GM18519 (cell line): ENCODE data around the gene TRPV6.

Source experiments
- ATAC-seq: cut with Tn5 transposase; IDR thresholded peaks from one replicate; pipeline ENCODE4 v1.9.1; 2021; ENCODE audit warnings: mild to moderate bottlenecking, moderate library complexity; ENCODE audit not compliant: unreplicated experiment, low FRiP score

Gene TRPV6

DNA sequence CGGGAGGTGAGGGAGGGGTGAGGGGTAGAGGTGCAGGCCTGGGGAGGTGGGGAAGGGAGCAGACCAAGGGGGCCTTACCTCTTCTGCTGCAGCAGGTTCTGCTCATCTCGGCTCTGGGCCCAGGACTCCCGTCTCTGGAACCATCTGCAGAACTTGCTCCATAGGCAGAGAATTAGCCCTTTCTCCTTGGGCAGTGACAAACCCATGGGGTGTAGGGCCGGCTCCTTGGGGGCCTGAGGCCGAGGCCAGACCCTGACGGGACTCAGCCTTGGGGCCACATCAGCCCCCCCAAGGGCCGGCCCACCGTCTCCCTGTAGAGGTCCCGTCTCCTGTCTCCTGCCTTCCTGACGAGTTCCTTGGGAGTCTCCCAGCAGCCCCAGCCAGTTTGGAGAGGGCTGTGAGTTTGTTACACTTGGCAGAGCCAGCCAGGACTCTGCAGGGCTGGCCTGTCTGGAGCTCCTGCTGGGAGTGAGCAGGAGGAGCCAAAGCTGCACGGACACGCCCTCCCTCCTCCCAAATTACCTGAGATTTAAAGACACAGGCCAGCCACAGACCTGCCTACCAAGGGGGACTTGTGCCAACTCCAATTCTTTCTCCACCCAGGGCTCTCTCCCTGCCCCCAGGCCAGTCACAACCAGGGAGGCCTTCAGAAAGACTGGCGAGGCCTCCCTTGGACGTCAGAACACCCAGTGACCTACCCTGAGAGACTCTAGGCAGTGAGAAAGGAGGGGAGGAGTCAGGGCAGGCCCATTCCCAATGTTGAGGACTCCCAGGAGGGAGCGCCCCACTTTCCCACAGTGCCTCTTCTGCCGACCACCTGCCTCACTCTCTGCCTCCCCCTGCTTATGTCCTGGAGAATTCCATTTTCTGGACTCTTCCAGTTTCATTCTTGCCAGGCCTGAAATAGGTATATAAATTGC, at the start of gene TRPV6:
Gene TRPV6 (minus strand): TSS at position 435 of the 920 bp plus-strand sequence.
- ATAC-seq: no peak

DNA sequence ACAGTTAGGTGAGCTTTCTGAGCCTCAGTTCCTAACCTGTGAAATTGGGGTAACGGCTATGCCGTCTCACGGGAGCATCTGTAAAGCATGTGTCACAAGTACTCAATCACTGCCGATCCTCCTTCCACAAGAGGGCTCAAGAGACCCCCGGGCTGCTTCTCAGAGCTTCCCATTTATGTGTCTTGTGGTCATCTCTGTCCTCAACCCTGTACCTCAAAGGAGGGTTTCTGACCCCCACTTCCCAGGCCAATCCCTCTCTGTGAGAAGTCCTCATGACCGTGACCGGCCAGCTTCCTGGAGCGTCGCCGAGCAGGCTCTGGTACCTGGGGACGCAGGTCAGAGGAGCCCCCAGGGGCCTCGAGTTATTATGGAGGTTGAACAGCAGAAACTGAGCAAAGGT, 48.5 kb upstream of the TRPV6 start:
- no peak for ATAC-seq

DNA sequence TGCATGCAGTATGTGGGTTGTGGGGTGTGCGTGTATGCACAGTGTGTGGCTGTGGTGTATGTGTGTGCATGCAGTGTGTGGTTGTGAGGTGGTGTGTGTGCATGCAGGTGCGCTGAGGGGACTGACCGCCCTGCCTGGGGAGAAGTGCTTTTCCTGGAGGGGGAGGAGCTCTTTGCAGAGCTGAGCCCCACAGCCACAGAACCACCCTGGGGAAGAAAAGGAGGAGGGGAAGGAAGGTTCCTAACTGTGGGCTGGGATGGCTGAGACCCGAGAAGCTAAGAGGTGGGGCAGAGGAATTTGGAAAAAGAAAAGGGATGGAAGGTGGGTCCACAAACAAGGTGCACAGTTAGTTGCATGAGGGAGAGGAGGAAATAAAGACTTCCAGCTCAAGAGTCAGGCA, 48.1 kb upstream of the TRPV6 start, which contains the start of gene TRPV5:
Gene TRPV5 (minus strand): TSS at position 123 of the 400 bp plus-strand sequence. CDS start 287 bp downstream, outside the sequence.
- no peak for ATAC-seq

DNA sequence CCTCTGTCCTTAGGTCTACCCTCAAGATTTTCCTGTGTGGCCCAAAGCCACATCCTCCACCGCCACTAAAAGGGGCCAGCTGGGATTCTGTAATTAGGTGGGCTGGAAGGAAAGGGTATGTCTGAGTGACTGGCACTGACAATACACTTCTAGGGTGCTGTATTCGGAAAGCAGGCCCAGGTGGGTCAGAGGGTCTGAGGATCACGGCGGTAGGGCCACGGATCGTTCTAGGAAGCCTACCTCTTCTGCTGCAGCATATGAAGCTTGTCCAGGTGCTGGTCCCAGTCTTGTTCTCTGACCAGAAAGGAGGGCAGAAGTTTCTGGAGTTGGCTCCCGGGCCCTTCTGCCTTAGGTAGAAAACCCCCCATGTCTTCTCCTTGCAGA, 47.5 kb upstream of the TRPV6 start:
- no peak for ATAC-seq

DNA sequence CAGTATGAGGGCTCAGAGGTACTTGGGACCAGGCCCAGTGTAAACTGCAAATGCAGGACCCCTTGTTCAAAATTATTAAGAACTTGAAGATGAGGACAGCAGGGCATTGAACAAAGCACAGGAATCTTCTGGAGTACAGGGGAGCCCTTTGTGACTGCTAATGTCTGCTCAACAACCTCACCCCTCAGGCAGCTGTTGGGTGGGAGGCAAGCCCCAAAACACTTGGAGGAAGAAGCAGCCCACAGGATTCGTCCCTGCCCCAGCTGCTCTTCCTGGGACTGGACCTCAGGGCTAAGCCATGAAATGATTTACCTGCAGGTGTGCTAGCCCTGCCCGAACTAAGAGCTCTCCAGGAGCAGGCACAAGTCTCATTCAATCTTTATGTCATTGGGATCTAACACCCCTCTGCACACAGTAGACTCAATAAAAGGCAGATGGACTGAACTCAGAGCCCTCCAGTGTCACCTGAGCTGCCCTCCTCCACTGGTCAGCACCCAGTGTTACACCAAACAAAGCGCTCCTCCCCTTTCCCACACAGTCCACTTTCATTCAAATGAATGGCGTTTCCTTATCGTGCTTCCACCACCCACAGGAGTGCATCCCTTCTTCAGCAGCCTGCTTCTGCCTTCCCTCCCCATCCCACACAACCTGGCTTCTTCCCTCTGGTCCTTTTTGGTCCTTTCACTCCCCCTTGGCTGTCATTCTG, 47.0 kb upstream of the TRPV6 start:
- no peak for ATAC-seq

DNA sequence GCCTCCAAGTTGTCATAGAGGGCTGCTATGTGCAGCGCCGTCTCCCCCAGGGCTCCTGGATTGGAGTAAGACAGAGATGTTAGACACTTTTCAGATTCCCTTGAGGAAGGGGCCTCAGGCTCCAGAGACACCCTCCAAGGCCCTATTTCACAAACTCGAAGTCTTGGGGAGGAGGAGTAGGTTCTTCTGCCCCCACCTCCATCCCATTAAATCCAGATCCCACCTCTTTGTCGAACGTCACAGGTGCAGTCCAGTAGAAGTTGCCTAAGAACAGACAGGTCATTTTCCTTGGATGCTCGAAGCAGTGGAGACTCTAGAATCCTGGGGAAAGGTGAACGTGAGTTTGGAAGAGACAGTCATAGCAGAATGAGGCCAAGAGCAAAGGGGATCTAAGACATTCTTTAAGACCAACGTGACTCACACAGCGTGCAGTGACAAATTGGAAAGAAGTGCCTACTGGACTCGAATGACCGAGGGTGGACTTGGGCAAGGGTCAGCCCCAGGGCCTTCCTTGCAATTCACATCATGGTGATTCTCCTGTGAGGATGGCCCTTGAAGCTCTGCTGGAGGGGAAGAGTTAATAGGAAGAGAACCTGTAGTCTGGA, 44.7 kb upstream of the TRPV6 start:
- no peak for ATAC-seq

DNA sequence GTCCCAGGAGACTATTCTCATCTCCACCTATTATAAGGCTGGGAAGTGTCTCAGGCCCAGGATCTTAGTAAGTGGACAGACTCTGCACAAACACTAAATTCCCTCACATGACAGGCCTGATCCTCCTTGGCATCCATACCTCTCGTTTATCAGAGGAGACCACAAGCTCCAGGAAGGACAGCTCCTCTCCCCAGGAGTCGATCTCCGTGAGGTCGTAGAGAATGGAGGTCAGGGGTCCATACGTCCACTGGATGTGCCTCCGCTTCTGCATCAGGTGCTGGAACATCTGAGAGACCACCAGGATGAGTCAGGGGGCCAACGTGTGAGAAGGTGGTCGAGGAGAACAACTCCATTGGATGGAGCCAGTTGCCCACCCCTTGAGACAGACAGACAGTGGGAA, 42.4 kb upstream of the TRPV6 start:
- no peak for ATAC-seq

DNA sequence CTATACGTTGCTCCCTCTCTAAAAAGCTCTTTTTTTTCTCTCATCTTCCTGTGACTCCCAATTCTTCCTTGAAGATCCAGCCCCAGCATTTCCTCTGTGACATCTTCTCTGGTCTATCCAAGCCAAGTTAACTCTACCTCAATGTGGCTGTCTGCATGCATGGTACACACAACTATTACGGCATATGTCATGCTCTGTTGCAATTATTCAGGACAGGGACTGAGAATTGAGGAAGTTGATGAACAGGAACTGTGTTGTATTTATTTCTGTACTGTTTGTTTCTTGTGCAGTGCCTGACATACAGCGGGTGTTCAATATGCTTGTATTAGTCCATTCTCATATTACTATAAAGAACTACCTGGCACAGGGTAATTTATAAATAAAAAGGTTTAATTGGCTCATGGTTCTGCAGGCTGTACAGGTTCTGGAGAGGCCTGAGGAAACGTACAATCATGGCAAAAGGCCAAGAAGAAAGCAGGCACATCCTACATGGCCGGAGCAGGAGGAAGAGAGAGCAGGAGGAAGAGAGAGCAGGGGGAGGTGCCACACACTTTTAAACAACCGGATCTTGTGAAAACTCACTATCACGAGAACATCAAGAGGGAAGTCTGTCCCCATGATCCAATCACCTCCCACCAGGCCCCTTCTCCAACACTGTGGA, 41.7 kb upstream of the TRPV6 start:
- ATAC-seq: no peak

DNA sequence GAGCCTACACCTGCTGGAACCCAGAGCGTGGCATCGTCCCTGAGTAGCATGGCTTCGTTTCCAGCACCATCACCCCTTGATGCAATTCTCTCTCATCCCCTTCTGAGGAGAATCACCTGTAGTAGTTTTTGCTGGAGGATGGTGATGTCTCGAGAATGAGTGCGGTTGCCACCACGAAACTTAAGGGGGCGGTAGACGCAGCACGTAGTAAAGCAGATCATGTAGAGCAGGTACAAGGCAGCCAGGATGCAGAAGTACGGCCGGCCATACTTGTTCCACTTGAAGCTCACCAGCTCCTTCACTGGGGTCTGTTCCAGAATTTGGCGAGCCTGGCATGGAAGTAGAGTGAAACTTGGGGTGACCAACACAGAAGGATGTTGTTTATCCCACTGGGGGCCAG, 39.9 kb upstream of the TRPV6 start:
- no peak for ATAC-seq

DNA sequence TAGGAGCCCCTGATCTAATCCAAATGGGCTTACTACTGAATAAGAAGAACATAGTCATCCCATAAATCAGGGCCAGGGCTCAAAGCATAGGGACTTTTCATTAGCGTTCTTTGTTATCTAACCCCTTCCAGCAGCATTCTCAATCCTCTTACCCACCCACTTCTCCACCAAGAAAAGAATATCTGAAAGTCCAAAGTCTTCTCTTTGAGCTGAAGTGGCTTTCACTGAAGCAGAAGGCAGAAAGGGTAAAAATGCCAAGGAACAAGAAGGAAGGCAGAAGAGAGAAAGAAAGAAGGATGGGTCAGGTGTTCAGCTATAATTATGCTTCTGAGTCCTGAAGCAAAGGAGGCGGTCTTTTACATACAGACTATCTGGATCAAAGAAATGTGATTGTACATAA, 37.8 kb upstream of the TRPV6 start:
- no peak for ATAC-seq

DNA sequence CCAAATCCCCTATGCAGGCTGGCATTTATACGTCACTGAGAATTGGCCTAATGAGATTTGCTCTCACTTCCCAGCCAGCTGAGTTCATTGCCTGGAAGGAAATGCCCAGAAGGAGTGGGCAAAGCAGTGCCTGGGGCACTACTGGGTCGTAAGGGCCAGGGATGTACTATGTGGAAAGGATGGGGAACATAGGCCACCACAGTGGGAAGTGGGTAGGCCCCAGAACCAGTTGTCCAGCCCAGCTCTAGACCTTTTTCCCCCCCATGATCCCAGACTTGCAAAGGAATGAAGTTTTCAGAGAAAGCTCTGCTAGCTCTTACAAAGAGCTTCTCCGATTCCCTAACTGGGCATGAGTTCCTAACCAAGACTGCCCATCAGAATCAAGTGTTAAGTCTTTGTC, 34.1 kb upstream of the TRPV6 start:
- ATAC-seq: no peak

DNA sequence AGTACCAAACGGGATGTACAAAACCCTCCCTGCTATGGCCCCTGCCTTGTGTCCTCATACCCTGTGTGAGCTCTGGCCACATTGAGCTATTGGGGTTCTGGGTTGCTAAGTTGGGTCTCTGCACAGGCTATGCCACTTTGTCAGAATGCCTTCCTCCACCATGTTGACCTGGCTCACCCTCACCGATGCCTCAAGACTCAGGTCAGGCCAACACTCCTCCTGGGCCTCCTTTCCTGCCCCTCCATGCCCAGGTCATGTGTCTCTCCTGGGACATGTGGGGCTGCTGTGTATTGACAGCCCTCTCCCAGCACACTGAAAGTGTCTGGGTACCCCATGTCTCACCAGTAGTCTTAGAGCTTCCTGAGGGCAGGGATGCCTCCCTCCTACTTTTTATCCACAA, 33.4 kb upstream of the TRPV6 start:
- no peak for ATAC-seq

DNA sequence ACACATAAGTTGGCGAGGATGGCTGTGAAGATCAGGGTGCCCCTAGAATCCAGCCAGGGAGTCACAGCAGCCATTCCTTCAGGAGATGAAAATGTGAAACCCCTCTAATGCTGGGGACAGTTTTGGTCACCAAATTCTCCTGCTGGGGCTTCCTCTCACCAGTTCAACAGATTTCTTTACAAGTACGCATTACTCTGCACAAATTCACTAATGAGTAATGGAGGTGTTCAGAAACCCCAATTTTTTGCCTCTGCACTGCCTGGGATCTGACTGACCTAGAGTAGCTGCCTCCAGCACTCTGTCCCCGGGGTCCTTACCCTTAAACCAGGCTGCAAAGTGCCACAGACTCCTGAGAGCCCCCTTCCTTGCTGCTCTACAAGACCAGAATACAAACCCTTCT, 31.9 kb upstream of the TRPV6 start:
- ATAC-seq: no peak

DNA sequence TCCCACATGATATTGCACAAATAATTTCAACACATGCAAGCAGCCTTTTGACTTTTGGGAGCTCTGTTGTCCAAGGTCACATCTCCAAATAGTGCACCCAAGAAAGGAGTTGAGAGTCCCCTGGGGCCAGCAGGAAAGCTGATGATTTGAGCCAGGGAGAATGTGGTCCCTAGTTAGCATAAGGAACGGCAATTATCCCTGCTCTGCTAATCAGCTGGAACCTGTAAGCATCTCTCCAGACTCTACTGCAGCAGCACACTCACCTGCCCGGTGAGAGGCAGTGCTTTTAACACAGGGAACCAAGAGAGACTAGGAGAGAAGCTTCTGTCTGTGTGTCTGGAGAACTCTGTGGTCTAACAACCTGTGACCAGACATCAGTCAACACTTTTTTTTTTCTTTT, 31.0 kb upstream of the TRPV6 start:
- no peak for ATAC-seq

DNA sequence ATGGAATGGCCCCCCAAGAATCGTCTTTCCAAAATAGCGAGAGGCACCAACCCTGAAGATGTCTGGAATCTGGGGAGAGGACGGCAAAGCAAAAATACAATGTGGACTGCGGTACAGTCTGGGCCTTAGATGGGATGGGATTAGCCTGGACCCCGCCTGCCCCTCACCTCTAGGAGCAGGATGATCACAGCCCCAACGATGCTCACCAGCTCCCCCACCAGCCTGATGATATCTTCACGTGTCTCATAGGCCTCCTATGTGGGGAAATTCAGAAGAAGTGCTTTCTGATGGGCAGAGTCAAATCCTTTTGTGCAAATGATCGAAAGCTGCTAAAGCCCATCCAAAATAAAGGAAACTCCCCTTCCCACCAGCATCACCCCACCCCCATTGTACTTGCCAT, 29.8 kb upstream of the TRPV6 start:
- no peak for ATAC-seq

DNA sequence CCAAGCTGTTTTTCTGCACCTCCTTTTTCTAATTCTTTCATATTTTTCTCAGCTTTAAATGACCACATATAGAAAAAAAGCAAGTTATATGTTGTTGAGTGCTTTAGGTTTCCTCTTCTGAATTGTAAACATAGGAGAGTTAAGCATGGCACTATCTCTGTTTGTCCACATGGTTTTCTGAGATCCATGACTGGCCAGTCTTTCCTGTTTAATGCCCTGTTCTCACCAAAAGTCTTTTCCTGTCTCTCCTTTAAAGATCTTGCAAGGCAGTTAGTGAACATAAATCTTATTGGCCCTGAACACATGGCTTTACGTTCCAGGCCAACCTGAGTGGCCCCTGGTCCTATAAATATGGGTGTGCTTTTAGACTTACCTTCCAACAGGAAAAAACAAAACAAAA, 28.6 kb upstream of the TRPV6 start:
- no peak for ATAC-seq

DNA sequence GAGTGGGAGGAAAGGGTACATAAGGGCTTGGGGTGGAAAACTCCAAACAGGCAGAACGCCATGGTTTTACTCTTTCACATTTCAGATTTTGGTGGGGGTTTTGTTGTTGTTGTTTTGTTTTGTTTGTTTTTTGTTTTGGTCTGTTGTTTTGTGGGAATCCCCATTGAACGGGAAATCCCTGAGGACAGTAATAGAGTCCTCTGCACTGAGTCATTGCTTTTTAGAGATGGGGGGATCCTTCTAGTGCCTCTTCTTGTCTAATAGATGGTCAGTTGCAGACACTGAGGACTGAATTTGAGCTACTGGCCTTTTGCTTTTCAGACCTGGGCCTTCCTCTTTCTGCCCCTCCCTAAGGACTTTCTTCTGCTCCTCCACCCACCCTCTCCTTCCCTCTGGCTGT, 28.0 kb upstream of the TRPV6 start:
- no peak for ATAC-seq

DNA sequence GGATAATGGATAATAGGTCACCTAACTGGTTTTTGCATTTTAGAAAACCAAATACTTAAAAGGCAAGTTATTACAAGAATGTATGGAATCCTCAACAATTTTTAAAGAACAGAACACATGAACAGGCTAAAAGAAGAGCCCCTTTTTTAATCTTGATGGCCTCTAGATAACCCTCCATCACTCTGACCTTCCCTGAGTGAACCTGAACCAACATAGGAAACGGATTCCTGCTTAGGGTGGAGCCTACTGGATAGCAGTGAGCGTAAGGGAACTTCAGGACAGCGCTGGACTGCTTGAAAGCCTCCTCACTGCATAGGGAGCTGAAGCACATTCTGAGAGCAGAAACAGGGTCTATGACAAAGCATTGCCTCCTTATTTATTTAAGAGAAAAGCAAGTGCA, 27.5 kb upstream of the TRPV6 start:
- ATAC-seq: no peak

DNA sequence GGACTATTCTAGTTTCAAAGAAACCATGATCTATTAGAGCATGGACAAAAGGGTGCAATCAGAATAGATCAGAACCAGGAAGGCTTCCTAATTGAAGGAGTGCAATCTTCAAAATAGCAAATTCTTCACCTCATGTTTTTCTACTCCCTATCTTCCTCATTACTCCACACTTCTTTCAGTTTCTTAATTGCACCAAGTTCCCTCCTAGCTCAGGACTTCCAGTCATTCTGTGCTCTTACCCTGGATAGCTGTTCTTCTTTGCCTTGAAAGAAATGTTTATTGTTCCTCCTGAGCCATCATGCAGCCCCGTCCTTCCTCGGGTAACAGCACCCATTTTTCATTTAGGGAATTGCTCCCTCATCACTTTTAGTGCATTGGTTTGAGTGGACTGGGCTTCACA, 24.9 kb upstream of the TRPV6 start:
- ATAC-seq: no peak

DNA sequence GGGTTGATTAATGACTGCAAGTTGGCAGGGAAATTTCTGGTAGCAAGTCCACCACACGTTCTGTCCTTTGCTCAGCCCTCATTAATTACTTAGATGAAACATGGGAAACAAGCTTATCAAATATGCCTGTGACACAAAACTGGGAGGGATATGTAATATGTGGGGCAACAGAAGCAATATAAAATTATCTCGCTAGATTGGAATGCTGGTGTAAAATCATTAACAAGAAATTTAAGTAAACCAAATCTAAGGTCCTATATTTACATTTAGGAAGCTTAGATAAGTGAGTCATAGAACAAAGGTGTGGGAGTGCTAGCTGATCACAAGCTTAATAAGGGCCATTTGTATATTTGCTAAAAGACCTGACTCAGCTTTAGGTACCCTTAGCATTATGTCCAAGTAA, 24.5 kb upstream of the TRPV6 start:
- no peak for ATAC-seq
